GM19240 (cell line): ENCODE measurements around the gene PGA5.
"Not testable (repeated sequence)": the region's sequence is repeated elsewhere in the genome, so short reads cannot be mapped to it uniquely, and the experiment has no call there.

ENCODE experiments used
- DNase-seq: peaks from one replicate; pipeline ENCODE4 v3.0.0; 2011; ENCODE audit warnings: low spot score; ENCODE audit not compliant: insufficient read length

PGA5 gene

GRCh38 chr11:61240875-61241274, at the start of gene PGA5:
TSS of gene PGA5 (plus strand) at chr11:61241175. CDS start at chr11:61241227, 52 bp downstream.
- not testable (repeated sequence) for DNase-seq

- DNase-seq = no peak
Observed at GRCh38 chr11:61193596-61193995, 47.4 kb upstream of the PGA5 start.

GRCh38 chr11:61194169-61194671, 46.8 kb upstream of the PGA5 start:
- no peak for DNase-seq

GRCh38 chr11:61194981-61195695, 45.8 kb upstream of the PGA5 start:
- no peak for DNase-seq

GRCh38 chr11:61195719-61196118, 45.3 kb upstream of the PGA5 start:
- DNase-seq = no peak

- no peak for DNase-seq
Observed at GRCh38 chr11:61198361-61198760, 42.6 kb upstream of the PGA5 start.

GRCh38 chr11:61198948-61199523, 41.9 kb upstream of the PGA5 start:
- DNase-seq = no peak

GRCh38 chr11:61201476-61201875, 39.5 kb upstream of the PGA5 start:
- DNase-seq = no peak

- not testable (repeated sequence) for DNase-seq
Observed at GRCh38 chr11:61202950-61203746, 37.8 kb upstream of the PGA5 start, which contains the start of gene PGA3. TSS of gene PGA3 (plus strand) at chr11:61203515. CDS start at chr11:61203565, 50 bp downstream.

GRCh38 chr11:61203873-61204272, 37.1 kb upstream of the PGA5 start:
- DNase-seq = not testable (repeated sequence)

- not testable (repeated sequence) for DNase-seq
Observed at GRCh38 chr11:61204502-61205059, 36.4 kb upstream of the PGA5 start.

- DNase-seq = not testable (repeated sequence)
Observed at GRCh38 chr11:61207636-61208310, 33.2 kb upstream of the PGA5 start.

- not testable (repeated sequence) for DNase-seq
Observed at GRCh38 chr11:61210629-61211028, 30.3 kb upstream of the PGA5 start.

GRCh38 chr11:61211327-61211952, 29.5 kb upstream of the PGA5 start:
- not testable (repeated sequence) for DNase-seq

GRCh38 chr11:61212202-61212601, 28.8 kb upstream of the PGA5 start:
- DNase-seq = not testable (repeated sequence)

- DNase-seq = not testable (repeated sequence)
Observed at GRCh38 chr11:61213711-61214324, 27.2 kb upstream of the PGA5 start.

GRCh38 chr11:61218306-61218705, 22.7 kb upstream of the PGA5 start:
- not testable (repeated sequence) for DNase-seq

GRCh38 chr11:61219016-61219415, 22.0 kb upstream of the PGA5 start:
- DNase-seq = not testable (repeated sequence)

- not testable (repeated sequence) for DNase-seq
Observed at GRCh38 chr11:61222047-61222446, 18.9 kb upstream of the PGA5 start, which contains the start of gene PGA4. TSS of gene PGA4 (plus strand) at chr11:61222347. CDS start at chr11:61222401, 54 bp downstream.

GRCh38 chr11:61222692-61223091, 18.3 kb upstream of the PGA5 start:
- not testable (repeated sequence) for DNase-seq
